Endothelial cell of umbilical vein (primary cell): ENCODE results near the gene CD74.

Experiments used
- POLR2A ChIP-seq: IDR thresholded peaks from 2 replicates; pipeline ENCODE4 v1.6.1; 2012; ENCODE audit warnings: low read depth, mild to moderate bottlenecking, control low read depth, low read length
- POLR2AphosphoS5 ChIP-seq: IDR thresholded peaks from 2 replicates; pipeline ENCODE4 v1.6.1; 2012; ENCODE audit warnings: low read depth, mild to moderate bottlenecking, control low read depth, low read length, moderate library complexity; ENCODE audit not compliant: insufficient read depth
- TF ChIP-seq, protein P1 (sequence below), 2 donors: IDR thresholded peaks; 1 replicate in 1 of 2; 2 replicates in 1 of 2; pipeline ENCODE4 v1.5.1; 2011; ENCODE audit warnings: low read length in 2 of 2, mild to moderate bottlenecking in 2 of 2, moderate library complexity in 2 of 2, control low read depth in 1 of 2, inconsistent platforms in 1 of 2, low read depth in 1 of 2; ENCODE audit not compliant: insufficient read depth in 1 of 2; ENCODE audit errors: extremely low read depth in 1 of 2

DNA sequence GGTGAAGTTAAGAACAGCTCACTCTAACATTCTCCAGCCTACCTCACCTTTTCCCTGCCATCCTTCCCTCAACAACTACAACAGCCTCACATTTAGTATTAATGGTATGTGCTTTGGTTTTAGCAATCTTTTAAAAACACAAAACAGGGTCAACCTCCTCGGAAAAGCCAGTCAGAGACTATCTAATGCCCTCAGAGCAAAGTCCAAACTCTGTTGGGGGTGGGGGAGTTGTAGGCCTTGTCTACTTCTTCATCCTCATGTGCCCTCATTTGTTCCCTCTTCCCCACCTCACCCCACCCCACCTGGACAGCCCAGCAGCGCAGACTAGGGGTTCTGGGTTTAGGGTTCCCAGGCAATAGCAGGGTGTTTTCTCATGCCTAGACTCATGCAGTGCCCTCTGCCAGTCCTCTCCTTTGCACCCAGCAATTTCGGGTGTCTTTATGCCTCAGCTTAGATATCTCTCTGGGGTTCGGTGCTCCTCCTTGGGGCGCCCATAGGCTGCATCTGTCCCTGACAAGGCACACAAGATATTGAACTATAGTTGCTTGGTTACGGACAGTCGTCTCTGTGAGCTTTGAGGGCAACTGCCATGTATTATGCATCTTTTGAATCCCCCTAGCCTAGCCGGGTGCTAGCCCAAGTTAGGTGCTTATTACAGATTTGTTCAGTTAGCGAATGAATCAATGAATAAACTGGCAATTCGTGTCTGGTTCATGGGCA, 56.0 kb downstream of the CD74 start:
- TF ChIP-seq POLR2AphosphoS5 (no peak), POLR2A (no peak)
- TF ChIP-seq, protein P1, sequence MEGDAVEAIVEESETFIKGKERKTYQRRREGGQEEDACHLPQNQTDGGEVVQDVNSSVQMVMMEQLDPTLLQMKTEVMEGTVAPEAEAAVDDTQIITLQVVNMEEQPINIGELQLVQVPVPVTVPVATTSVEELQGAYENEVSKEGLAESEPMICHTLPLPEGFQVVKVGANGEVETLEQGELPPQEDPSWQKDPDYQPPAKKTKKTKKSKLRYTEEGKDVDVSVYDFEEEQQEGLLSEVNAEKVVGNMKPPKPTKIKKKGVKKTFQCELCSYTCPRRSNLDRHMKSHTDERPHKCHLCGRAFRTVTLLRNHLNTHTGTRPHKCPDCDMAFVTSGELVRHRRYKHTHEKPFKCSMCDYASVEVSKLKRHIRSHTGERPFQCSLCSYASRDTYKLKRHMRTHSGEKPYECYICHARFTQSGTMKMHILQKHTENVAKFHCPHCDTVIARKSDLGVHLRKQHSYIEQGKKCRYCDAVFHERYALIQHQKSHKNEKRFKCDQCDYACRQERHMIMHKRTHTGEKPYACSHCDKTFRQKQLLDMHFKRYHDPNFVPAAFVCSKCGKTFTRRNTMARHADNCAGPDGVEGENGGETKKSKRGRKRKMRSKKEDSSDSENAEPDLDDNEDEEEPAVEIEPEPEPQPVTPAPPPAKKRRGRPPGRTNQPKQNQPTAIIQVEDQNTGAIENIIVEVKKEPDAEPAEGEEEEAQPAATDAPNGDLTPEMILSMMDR (IDR thresholded peaks at IDR 0.05; ENCODE audit: extremely low read depth in 1 of 2, insufficient read depth in 1 of 2, low read depth in 1 of 2, low read length in 2 of 2), result no peak
